Astrocyte (in vitro differentiated cells and primary cell): ENCODE measurements around the gene B4GALNT2. TPM values are rescaled to one million over a fixed set of nuclear protein-coding genes. Genes with fewer than 3 reads are reported as not detected.

Experiments
- DNase-seq: peaks from one replicate; pipeline ENCODE4 v3.0.0-alpha.2; 2010; ENCODE audit warnings: low read depth
- FAIRE-seq: peaks from 2 replicates; lab custom pipeline; 2011; peaks lifted over from hg19 to GRCh38; lab: Jason Lieb, UNC
- H2AFZ ChIP-seq: 2 replicates; pipeline ENCODE4 v1.6.0; 2012; ENCODE audit warnings: low read depth, low read length, inconsistent platforms
- H3K27ac ChIP-seq: 2 replicates; pipeline ENCODE4 v1.5.1; 2011; ENCODE audit warnings: low read depth, low read length, inconsistent platforms
- H3K27me3 ChIP-seq: 2 replicates; pipeline ENCODE4 v1.6.0; 2011; ENCODE audit warnings: low read length, inconsistent platforms; ENCODE audit not compliant: insufficient read depth
- H3K36me3 ChIP-seq: 2 replicates; pipeline ENCODE4 v1.5.1; 2011; ENCODE audit warnings: low read length, inconsistent platforms; ENCODE audit not compliant: insufficient read depth
- H3K4me1 ChIP-seq: 2 replicates; pipeline ENCODE4 v1.5.1; 2011; ENCODE audit warnings: low read length, inconsistent platforms; ENCODE audit not compliant: insufficient read depth
- H3K4me2 ChIP-seq: 2 replicates; pipeline ENCODE4 v1.6.0; 2012; ENCODE audit warnings: low read length, inconsistent platforms
- H3K4me3 ChIP-seq: 2 replicates; pipeline ENCODE4 v1.5.1; 2011; ENCODE audit warnings: low read depth, mild to moderate bottlenecking, low read length, inconsistent platforms; ENCODE audit not compliant: insufficient read depth
- H3K79me2 ChIP-seq: 2 replicates; pipeline ENCODE4 v1.6.0; 2012; ENCODE audit warnings: mild to moderate bottlenecking, low read length, inconsistent platforms; ENCODE audit not compliant: insufficient read depth
- H3K9ac ChIP-seq: 2 replicates; pipeline ENCODE4 v1.6.0; 2012; ENCODE audit warnings: mild to moderate bottlenecking, low read length, inconsistent platforms
- H3K9me3 ChIP-seq: 2 replicates; pipeline ENCODE4 v1.5.1; 2012; ENCODE audit warnings: low read depth, mild to moderate bottlenecking, low read length, inconsistent platforms; ENCODE audit not compliant: insufficient read depth
- H4K20me1 ChIP-seq: 2 replicates; pipeline ENCODE4 v1.6.0; 2012; ENCODE audit warnings: low read length, inconsistent platforms; ENCODE audit not compliant: insufficient read depth
- H3K27ac Mint-ChIP-seq: one replicate; pipeline ENCODE4 v1.8.0; 2021; ENCODE audit warnings: mild to moderate bottlenecking, mixed read lengths; ENCODE audit not compliant: unreplicated experiment
- H3K27me3 Mint-ChIP-seq: one replicate; pipeline ENCODE4 v1.8.0; 2021; ENCODE audit warnings: low read depth, mixed read lengths; ENCODE audit not compliant: unreplicated experiment
- H3K36me3 Mint-ChIP-seq: one replicate; pipeline ENCODE4 v1.8.0; 2021; ENCODE audit warnings: low read depth, mixed read lengths; ENCODE audit not compliant: unreplicated experiment
- H3K4me1 Mint-ChIP-seq: one replicate; pipeline ENCODE4 v1.8.0; 2021; ENCODE audit warnings: low read depth, mixed read lengths; ENCODE audit not compliant: unreplicated experiment
- H3K4me3 Mint-ChIP-seq: one replicate; pipeline ENCODE4 v1.8.0; 2021; ENCODE audit warnings: mild to moderate bottlenecking, moderate library complexity, mixed read lengths; ENCODE audit not compliant: unreplicated experiment
- H3K9me3 Mint-ChIP-seq: one replicate; pipeline ENCODE4 v1.8.0; 2021; ENCODE audit warnings: mild to moderate bottlenecking, mixed read lengths; ENCODE audit not compliant: unreplicated experiment
- EZH2 ChIP-seq: IDR thresholded peaks from 2 replicates; pipeline ENCODE4 v1.6.1; 2012; ENCODE audit warnings: mild to moderate bottlenecking, low read length, inconsistent platforms; ENCODE audit not compliant: insufficient read depth
- total RNA-seq: library from RNA; stranded (reverse); gene quantifications from 2 replicates; pipeline ENCODE4 v1.2.1, GENCODE V29; 2021
- TF ChIP-seq, protein P1 (sequence below): IDR thresholded peaks from 2 replicates; pipeline ENCODE4 v1.5.1; 2011; ENCODE audit warnings: low read depth, mild to moderate bottlenecking, inconsistent platforms, low read length, moderate library complexity; ENCODE audit not compliant: insufficient read depth

The B4GALNT2 gene
- total RNA-seq, 1 donor from 2014 or later: not detected

DNA sequence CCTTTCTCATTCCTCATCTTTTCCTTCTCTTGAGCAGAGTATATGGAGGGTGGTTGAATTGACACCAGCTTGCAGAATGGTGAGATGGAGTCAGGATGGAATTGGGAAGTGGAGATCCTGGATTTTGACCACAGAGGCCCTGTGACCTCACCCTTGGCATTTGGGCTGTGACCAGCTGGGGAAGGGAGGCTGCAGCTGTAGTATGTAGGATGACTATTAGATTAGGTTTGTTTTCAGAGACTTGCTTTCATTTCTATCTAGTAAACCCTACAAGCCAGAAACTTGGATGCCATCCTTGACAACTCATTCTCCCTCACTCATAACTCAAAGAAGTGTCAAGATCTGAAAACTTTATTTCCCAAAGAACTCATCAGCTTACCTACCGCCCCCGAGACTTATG, 71.9 kb downstream of the B4GALNT2 start:
- Histone ChIP-seq H3K9ac (no peak overlapping the region), H4K20me1 (no peaks in the 10 kb centered on the region), H3K36me3 (no peaks in the 10 kb centered on the region), H3K4me3 (no peak overlapping the region), H2AFZ (no peak overlapping the region), H3K27ac (no peak overlapping the region), H3K27me3 (no peaks in the 10 kb centered on the region), H3K4me1 (peaks cover 17% of the 10 kb centered on the region), H3K9me3 (no peaks in the 10 kb centered on the region), H3K4me2 (no peak overlapping the region), H3K79me2 (no peaks in the 10 kb centered on the region)
- peaks cover 11% of the 10 kb centered on the region for H3K9me3 Mint-ChIP-seq
- H3K36me3 Mint-ChIP-seq: no peaks in the 10 kb centered on the region
- H3K27me3 Mint-ChIP-seq: peaks cover 22% of the 10 kb centered on the region
- H3K4me1 Mint-ChIP-seq: peaks cover 6% of the 10 kb centered on the region
- no peak overlapping the region for H3K4me3 Mint-ChIP-seq
- FAIRE-seq (no peak), DNase-seq (no peak)
- TF ChIP-seq, protein P1, sequence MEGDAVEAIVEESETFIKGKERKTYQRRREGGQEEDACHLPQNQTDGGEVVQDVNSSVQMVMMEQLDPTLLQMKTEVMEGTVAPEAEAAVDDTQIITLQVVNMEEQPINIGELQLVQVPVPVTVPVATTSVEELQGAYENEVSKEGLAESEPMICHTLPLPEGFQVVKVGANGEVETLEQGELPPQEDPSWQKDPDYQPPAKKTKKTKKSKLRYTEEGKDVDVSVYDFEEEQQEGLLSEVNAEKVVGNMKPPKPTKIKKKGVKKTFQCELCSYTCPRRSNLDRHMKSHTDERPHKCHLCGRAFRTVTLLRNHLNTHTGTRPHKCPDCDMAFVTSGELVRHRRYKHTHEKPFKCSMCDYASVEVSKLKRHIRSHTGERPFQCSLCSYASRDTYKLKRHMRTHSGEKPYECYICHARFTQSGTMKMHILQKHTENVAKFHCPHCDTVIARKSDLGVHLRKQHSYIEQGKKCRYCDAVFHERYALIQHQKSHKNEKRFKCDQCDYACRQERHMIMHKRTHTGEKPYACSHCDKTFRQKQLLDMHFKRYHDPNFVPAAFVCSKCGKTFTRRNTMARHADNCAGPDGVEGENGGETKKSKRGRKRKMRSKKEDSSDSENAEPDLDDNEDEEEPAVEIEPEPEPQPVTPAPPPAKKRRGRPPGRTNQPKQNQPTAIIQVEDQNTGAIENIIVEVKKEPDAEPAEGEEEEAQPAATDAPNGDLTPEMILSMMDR: no peak
- TF ChIP-seq EZH2: no peak
- H3K27ac Mint-ChIP-seq: no peak overlapping the region

- TF ChIP-seq, protein P1: no peak
- TF ChIP-seq EZH2: no peak
- H3K27ac ChIP-seq: no peak overlapping the region
- no peaks in the 10 kb centered on the region for H3K36me3 Mint-ChIP-seq
Observed at GRCh38 chr17:49209061-49209571, 76.5 kb downstream of the B4GALNT2 start.

More at GRCh38 chr17:49209061-49209571, 76.5 kb downstream of the B4GALNT2 start:
- no peak for DNase-seq
- H3K27ac Mint-ChIP-seq: no peak overlapping the region
- Histone ChIP-seq H4K20me1 (no peaks in the 10 kb centered on the region), H3K27me3 (no peaks in the 10 kb centered on the region), H3K79me2 (no peaks in the 10 kb centered on the region), H3K4me2 (peak overlapping the region; percentile 78), H3K4me3 (no peak overlapping the region), H3K9ac (no peak overlapping the region), H2AFZ (peak overlapping the region; percentile 65), H3K9me3 (no peaks in the 10 kb centered on the region), H3K4me1 (peaks cover 15% of the 10 kb centered on the region), H3K36me3 (no peaks in the 10 kb centered on the region)
- H3K4me1 Mint-ChIP-seq: peaks cover 9% of the 10 kb centered on the region
- peaks cover 4% of the 10 kb centered on the region for H3K9me3 Mint-ChIP-seq
- H3K4me3 Mint-ChIP-seq: no peak overlapping the region
- FAIRE-seq: no peak
- peaks cover 27% of the 10 kb centered on the region for H3K27me3 Mint-ChIP-seq
